Activated CD8-positive, alpha-beta memory T cell treated with anti-CD3 and anti-CD28 coated beads, Interleukin-2, amount 10 ng/mL, durations not matched to agents 7 days and 5 days (primary cell): ENCODE measurements around the gene CMBL. TPM values are rescaled to one million over a fixed set of nuclear protein-coding genes. Genes with fewer than 3 reads are reported as not detected.
"Not testable (repeated sequence)": the region's sequence is repeated elsewhere in the genome, so short reads cannot be mapped to it uniquely, and the experiment has no call there.

Source experiments
- ATAC-seq: fragments of 150-1000 bp; cut with Tn5 transposase; one replicate; pipeline ENCODE4 v1.10.0; 2021; ENCODE audit warnings: moderate library complexity
- CTCF ChIA-PET: fragments of 350-600 bp; sonication (Branson Sonifier 250); formaldehyde crosslinking; loops from one replicate; lab custom pipeline; 2021; ENCODE audit warnings: antibody characterized with exemption; lab: Charles Lee
- DNase-seq: peaks from one replicate; pipeline ENCODE4 v3.0.0-alpha.2; 2020
- H3K27ac Mint-ChIP-seq: one replicate; pipeline ENCODE4 v1.8.0; 2021; ENCODE audit warnings: mild to moderate bottlenecking, mixed read lengths
- H3K27me3 Mint-ChIP-seq: one replicate; pipeline ENCODE4 v1.8.0; 2021; ENCODE audit warnings: mixed read lengths
- H3K36me3 Mint-ChIP-seq: one replicate; pipeline ENCODE4 v1.8.0; 2021; ENCODE audit warnings: mild to moderate bottlenecking, mixed read lengths
- H3K4me1 Mint-ChIP-seq: one replicate; pipeline ENCODE4 v1.8.0; 2021; ENCODE audit warnings: mixed read lengths
- H3K4me3 Mint-ChIP-seq: one replicate; pipeline ENCODE4 v1.8.0; 2021; ENCODE audit warnings: mild to moderate bottlenecking, moderate library complexity, mixed read lengths
- H3K9me3 Mint-ChIP-seq: one replicate; pipeline ENCODE4 v1.8.0; 2022; ENCODE audit warnings: low read depth, mixed read lengths
- total RNA-seq, 2 experiments: library from RNA; stranded (reverse); gene quantifications; one replicate each; pipeline ENCODE4 v1.2.3, GENCODE V29; 2021

CMBL gene
- total RNA-seq, 2 experiments from 2014 or later, result 2.7 to 3.2 TPM

GRCh38 chr5:10279925-10280720 is 27.6 kb downstream of the CMBL start:
- DNase-seq (peak; percentile 11), ATAC-seq (no peak)
- H3K9me3 Mint-ChIP-seq, result no peaks in the 10 kb centered on the region
- peaks cover 18% of the 10 kb centered on the region for H3K4me1 Mint-ChIP-seq
- no peak overlapping the region for H3K4me3 Mint-ChIP-seq
- peaks cover 8% of the 10 kb centered on the region for H3K27me3 Mint-ChIP-seq
- H3K36me3 Mint-ChIP-seq, result no peaks in the 10 kb centered on the region
- H3K27ac Mint-ChIP-seq, result no peak overlapping the region
- CTCF ChIA-PET, result interaction anchor here (0.7 kb wide), 2 partner anchors 84 to 91 kb away, joined by 3 read pairs; no protein-coding TSS in a partner anchor

- peaks cover 17% of the 10 kb centered on the region for H3K4me1 Mint-ChIP-seq
- peaks cover 8% of the 10 kb centered on the region for H3K27me3 Mint-ChIP-seq
- no peak overlapping the region for H3K27ac Mint-ChIP-seq
- DNase-seq (peak; percentile 15), ATAC-seq (no peak)
- H3K9me3 Mint-ChIP-seq, result no peaks in the 10 kb centered on the region
- H3K4me3 Mint-ChIP-seq, result no peak overlapping the region
- CTCF ChIA-PET, result interaction anchor here (0.7 to 1.0 kb wide), 2 partner anchors 85 to 145 kb away, joined by 3 read pairs; no protein-coding TSS in a partner anchor
- no peaks in the 10 kb centered on the region for H3K36me3 Mint-ChIP-seq
Observed at GRCh38 chr5:10279328-10279727, 28.4 kb downstream of the CMBL start.

GRCh38 chr5:10278658-10279279 is 28.9 kb downstream of the CMBL start:
- Mint-ChIP-seq H3K36me3 (no peaks in the 10 kb centered on the region), H3K27me3 (peaks cover 8% of the 10 kb centered on the region), H3K4me1 (peaks cover 11% of the 10 kb centered on the region), H3K9me3 (no peaks in the 10 kb centered on the region), H3K4me3 (no peak overlapping the region), H3K27ac (no peak overlapping the region)
- CTCF ChIA-PET, result interaction anchor here (1.0 to 1.1 kb wide), 2 partner anchors 144 to 146 kb away, joined by 3 read pairs; no protein-coding TSS in a partner anchor
- ATAC-seq, result no peak
- peak; percentile 23 for DNase-seq

- DNase-seq, result peak; percentile 27
- CTCF ChIA-PET, result interaction anchor here (1.0 to 1.1 kb wide), 2 partner anchors 8 to 145 kb away, joined by 3 read pairs; no protein-coding TSS in a partner anchor
Observed at GRCh38 chr5:10277773-10278630, 29.7 kb downstream of the CMBL start.

GRCh38 chr5:10276691-10277090 is 31.0 kb downstream of the CMBL start:
- Mint-ChIP-seq H3K4me3 (no peak overlapping the region), H3K9me3 (no peaks in the 10 kb centered on the region), H3K4me1 (peaks cover 10% of the 10 kb centered on the region), H3K27ac (no peak overlapping the region), H3K36me3 (no peaks in the 10 kb centered on the region), H3K27me3 (peaks cover 10% of the 10 kb centered on the region)
- no peak for ATAC-seq
- no peak for DNase-seq
- CTCF ChIA-PET, result no interaction called here

More at GRCh38 chr5:10277773-10278630, 29.7 kb downstream of the CMBL start:
- peaks cover 8% of the 10 kb centered on the region for H3K27me3 Mint-ChIP-seq
- H3K27ac Mint-ChIP-seq, result no peak overlapping the region
- peaks cover 7% of the 10 kb centered on the region for H3K4me1 Mint-ChIP-seq
- ATAC-seq, result no peak
- H3K36me3 Mint-ChIP-seq, result no peaks in the 10 kb centered on the region
- no peak overlapping the region for H3K4me3 Mint-ChIP-seq
- H3K9me3 Mint-ChIP-seq, result no peaks in the 10 kb centered on the region

DNA sequence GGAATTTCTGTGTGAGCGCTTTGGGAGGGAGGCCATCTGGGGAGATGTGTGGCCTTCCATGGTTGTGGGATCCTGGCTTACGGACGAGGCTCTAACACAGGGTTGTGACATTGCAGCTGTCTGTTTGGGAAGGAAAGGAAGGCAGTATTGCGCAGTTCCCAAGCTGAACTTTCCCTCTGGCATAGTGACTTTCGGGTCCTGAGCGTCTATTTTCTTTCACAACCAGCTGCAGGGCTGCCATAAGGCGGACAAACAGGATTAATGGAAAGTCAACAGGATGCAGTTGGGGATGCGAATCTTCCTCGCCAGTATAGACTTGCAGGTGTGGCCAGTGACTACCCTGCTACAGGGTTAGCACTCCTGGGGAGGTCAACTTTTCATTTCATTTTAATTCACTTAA is 31.7 kb downstream of the CMBL start:
- DNase-seq, result peak; percentile 35
- Mint-ChIP-seq H3K36me3 (no peaks in the 10 kb centered on the region), H3K4me3 (no peak overlapping the region), H3K9me3 (no peaks in the 10 kb centered on the region), H3K27me3 (peaks cover 17% of the 10 kb centered on the region), H3K27ac (no peak overlapping the region), H3K4me1 (peaks cover 13% of the 10 kb centered on the region)
- CTCF ChIA-PET, result no interaction called here
- ATAC-seq, result no peak

GRCh38 chr5:10275460-10275859 is 32.2 kb downstream of the CMBL start:
- DNase-seq (peak; percentile 37), ATAC-seq (no peak)
- Mint-ChIP-seq H3K27ac (no peak overlapping the region), H3K4me1 (peaks cover 18% of the 10 kb centered on the region), H3K36me3 (no peaks in the 10 kb centered on the region), H3K4me3 (no peak overlapping the region), H3K9me3 (no peaks in the 10 kb centered on the region), H3K27me3 (peaks cover 22% of the 10 kb centered on the region)
- CTCF ChIA-PET, result no interaction called here

DNA sequence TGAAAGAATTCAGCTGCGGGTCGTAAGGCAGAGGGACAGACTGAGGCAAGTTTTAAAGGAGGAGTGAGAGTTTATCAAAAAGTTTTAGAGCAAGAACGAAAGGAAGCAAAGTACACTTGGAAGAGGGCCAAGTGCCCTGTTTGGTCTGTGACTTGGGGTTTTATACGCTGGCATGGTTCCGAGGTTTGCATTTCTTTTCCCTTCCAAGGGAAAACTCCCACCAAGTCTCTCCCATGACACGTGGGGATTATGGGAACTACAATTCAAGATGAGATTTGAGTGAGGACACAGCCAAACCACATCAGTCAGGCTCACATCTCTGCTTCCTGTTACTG is 34.9 kb downstream of the CMBL start:
- H3K4me1 Mint-ChIP-seq, result peaks cover 21% of the 10 kb centered on the region
- peaks cover 23% of the 10 kb centered on the region for H3K27me3 Mint-ChIP-seq
- DNase-seq, H3K27ac Mint-ChIP-seq, H3K36me3 Mint-ChIP-seq, ATAC-seq, H3K4me3 Mint-ChIP-seq, H3K9me3 Mint-ChIP-seq: not testable (repeated sequence)
- CTCF ChIA-PET, result interaction anchor here (0.8 kb wide), 1 partner anchor 11 kb away, joined by 4 read pairs; no protein-coding TSS in a partner anchor

- Mint-ChIP-seq H3K4me1 (peaks cover 21% of the 10 kb centered on the region), H3K36me3 (no peaks in the 10 kb centered on the region), H3K9me3 (no peaks in the 10 kb centered on the region), H3K4me3 (no peak overlapping the region), H3K27me3 (peaks cover 23% of the 10 kb centered on the region), H3K27ac (no peak overlapping the region)
- ATAC-seq, result no peak
- CTCF ChIA-PET, result interaction anchor here (0.8 kb wide), 1 partner anchor 12 kb away, joined by 4 read pairs; no protein-coding TSS in a partner anchor
- peak; percentile 35 for DNase-seq
Observed at GRCh38 chr5:10272053-10272874, 35.4 kb downstream of the CMBL start.

DNA sequence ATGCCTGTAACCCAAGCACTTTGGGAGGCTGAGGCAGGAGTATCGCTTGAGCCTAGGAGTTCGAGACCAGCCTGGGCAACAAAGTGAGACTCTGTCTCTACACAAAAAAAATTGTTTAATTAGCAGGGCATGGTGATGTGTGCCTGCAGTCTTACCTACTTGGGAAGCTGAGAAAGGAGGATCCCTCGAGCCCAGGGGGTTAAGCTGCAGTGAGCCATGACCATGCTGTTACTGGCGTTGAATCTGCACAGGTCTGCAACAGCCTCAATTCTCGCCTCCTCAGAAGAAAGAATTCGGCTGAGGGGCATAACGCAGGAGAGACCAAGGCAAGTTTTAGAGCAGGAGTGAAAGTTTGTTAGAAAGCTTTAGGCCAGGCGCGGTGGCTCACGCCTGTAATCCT is 39.6 kb downstream of the CMBL start:
- Mint-ChIP-seq H3K9me3 (no peaks in the 10 kb centered on the region), H3K27me3 (peaks cover 15% of the 10 kb centered on the region), H3K4me1 (peaks cover 14% of the 10 kb centered on the region), H3K36me3 (peaks cover 29% of the 10 kb centered on the region), H3K27ac (no peak overlapping the region), H3K4me3 (no peak overlapping the region)
- no peak for DNase-seq
- ATAC-seq, result no peak
- CTCF ChIA-PET, result no interaction called here

DNA sequence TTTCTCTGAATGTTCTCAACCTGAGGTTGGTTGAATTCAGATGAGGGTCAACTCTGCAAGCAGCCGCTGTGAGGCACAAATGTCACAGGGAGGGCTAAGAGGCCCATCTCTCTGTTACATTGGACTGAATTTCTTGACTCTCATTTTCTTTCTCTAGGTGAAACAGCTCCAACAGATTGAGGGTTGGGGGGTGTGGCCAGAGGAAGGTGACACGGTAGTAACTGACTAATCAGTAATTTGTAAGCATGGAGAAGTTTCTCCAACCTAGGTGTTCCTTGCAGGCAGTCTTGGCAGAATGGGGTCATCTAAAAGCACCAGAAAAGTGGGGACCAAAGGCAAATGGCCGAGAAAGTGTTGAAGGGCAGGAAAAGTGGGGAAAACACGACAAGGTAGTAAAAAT is 40.9 kb downstream of the CMBL start:
- DNase-seq, result no peak
- CTCF ChIA-PET, result no interaction called here
- Mint-ChIP-seq H3K4me3 (no peak overlapping the region), H3K27ac (no peak overlapping the region), H3K4me1 (peaks cover 11% of the 10 kb centered on the region), H3K36me3 (peaks cover 38% of the 10 kb centered on the region), H3K27me3 (peaks cover 15% of the 10 kb centered on the region), H3K9me3 (no peaks in the 10 kb centered on the region)
- no peak for ATAC-seq

DNA sequence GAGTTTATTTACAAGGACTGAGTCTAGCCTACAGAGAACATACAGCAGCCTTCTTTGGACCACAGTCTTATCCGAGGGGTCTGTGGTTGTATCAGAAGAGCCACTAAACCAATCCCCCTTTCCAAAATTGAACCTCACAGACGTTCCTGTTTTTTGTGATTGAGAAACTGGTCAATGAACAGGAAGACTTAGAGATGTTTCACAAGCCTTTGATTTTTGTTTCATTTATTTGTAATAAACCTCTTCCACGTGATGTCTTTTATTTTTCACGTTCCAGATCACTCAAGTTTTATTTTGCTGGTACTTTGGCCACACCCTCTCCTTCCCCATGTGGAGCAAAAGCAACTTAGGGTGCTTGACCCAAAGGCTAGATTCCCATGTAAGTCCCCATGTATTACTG is 41.6 kb downstream of the CMBL start:
- DNase-seq (no peak), ATAC-seq (no peak)
- peaks cover 8% of the 10 kb centered on the region for H3K27me3 Mint-ChIP-seq
- no peak overlapping the region for H3K27ac Mint-ChIP-seq
- CTCF ChIA-PET, result interaction anchor here (1.4 kb wide), 1 partner anchor 18 kb away, joined by 6 read pairs; no protein-coding TSS in a partner anchor
- no peak overlapping the region for H3K4me3 Mint-ChIP-seq
- H3K4me1 Mint-ChIP-seq, result peaks cover 8% of the 10 kb centered on the region
- no peaks in the 10 kb centered on the region for H3K9me3 Mint-ChIP-seq
- H3K36me3 Mint-ChIP-seq, result peaks cover 41% of the 10 kb centered on the region
